Common myeloid progenitor, CD34-positive (primary cell): ENCODE data around the gene SYCP3.

Experiments
- CTCF ChIA-PET: fragments of 350-600 bp; sonication (Branson Sonifier 250); formaldehyde crosslinking; loops from one replicate; lab custom pipeline; 2021; ENCODE audit warnings: antibody characterized with exemption; lab: Charles Lee
- POLR2A ChIA-PET: fragments of 350-600 bp; sonication (Branson Sonifier 250); formaldehyde crosslinking; loops from one replicate; lab custom pipeline; 2021; ENCODE audit warnings: antibody characterized with exemption; lab: Charles Lee
- DNase-seq, 3 donors: peaks; one replicate each; pipeline versions ENCODE4 v3.0.0 to v3.0.0-alpha.2; 2013
- H3K27ac ChIP-seq, 2 experiments: 1 replicate in 1 of 2; 2 replicates in 1 of 2; pipeline ENCODE4 v1.7.0; 2013; ENCODE audit warnings: inconsistent platforms in 2 of 2, low read length in 2 of 2, mild to moderate bottlenecking in 2 of 2, low read depth in 1 of 2, moderate library complexity in 1 of 2; ENCODE audit not compliant: severe bottlenecking in 2 of 2, insufficient read depth in 1 of 2, poor library complexity in 1 of 2
- H3K27me3 ChIP-seq, 5 experiments: replicated peaks in 2 of 5; 1 replicate in 3 of 5; 2 replicates in 2 of 5; pipeline versions ENCODE4 v1.6.1 to v1.7.0; 2013; ENCODE audit warnings: low read length in 4 of 5, mild to moderate bottlenecking in 2 of 5, moderate library complexity in 2 of 5, inconsistent platforms in 1 of 5; ENCODE audit not compliant: insufficient read depth in 5 of 5, control insufficient read depth in 4 of 5
- H3K36me3 ChIP-seq, 4 experiments: 1 replicate in 2 of 4; 2 replicates in 2 of 4; pipeline versions ENCODE4 v1.6.1 to v1.7.0; 2013; ENCODE audit warnings: low read length in 3 of 4, control low read depth in 1 of 4, mild to moderate bottlenecking in 1 of 4; ENCODE audit not compliant: control insufficient read depth in 4 of 4, insufficient read depth in 4 of 4
- H3K4me1 ChIP-seq, 4 experiments: 1 replicate in 3 of 4; 2 replicates in 1 of 4; pipeline versions ENCODE4 v1.6.1 to v1.7.1; 2013; ENCODE audit warnings: low read length in 3 of 4, mild to moderate bottlenecking in 3 of 4, control low read depth in 1 of 4, inconsistent platforms in 1 of 4, moderate library complexity in 1 of 4; ENCODE audit not compliant: control insufficient read depth in 4 of 4, insufficient read depth in 4 of 4; ENCODE audit errors: control extremely low read depth in 1 of 4
- H3K4me3 ChIP-seq, 7 experiments: 1 replicate in 4 of 7; 2 replicates in 3 of 7; pipeline versions ENCODE4 v1.5.1 to v1.7.0; 2013; ENCODE audit warnings: mild to moderate bottlenecking in 7 of 7, low read length in 6 of 7, moderate library complexity in 6 of 7, inconsistent platforms in 2 of 7, low read depth in 2 of 7, control low read depth in 1 of 7; ENCODE audit not compliant: insufficient read depth in 4 of 7, control insufficient read depth in 1 of 7; ENCODE audit errors: extremely low read depth in 1 of 7
- H3K9me3 ChIP-seq, 5 experiments: 1 replicate in 4 of 5; 2 replicates in 1 of 5; pipeline versions ENCODE4 v1.6.1 to v1.7.1; 2013; ENCODE audit warnings: low read length in 4 of 5, mild to moderate bottlenecking in 2 of 5, inconsistent platforms in 1 of 5, low read depth in 1 of 5, moderate library complexity in 1 of 5; ENCODE audit not compliant: control insufficient read depth in 4 of 5, insufficient read depth in 2 of 5; ENCODE audit errors: control extremely low read depth in 1 of 5
- WGBS: methylation state at CpG from one replicate; pipeline ENCODE4 v1.1.5; 2013; ENCODE audit not compliant: insufficient coverage; 5-methylcytosine and 5-hydroxymethylcytosine counted together

SYCP3 gene

GRCh38 chr12:101773650-101774162 is 34.4 kb upstream of the SYCP3 start:
- no peaks in the 10 kb centered on the region for H3K27me3 ChIP-seq
- H3K4me1 ChIP-seq, result peaks cover 40 to 69% (median 60%) of the 10 kb centered on the region in 4 experiments
- peak; percentile 77 to 92 (median 91) for DNase-seq
- H3K9me3 ChIP-seq, result no peaks in the 10 kb centered on the region
- WGBS, result no CpG with 5 or more reads among the region's 2 CpGs
- H3K27ac ChIP-seq, result no peak overlapping the region
- ChIA-PET POLR2A (interaction anchor here (0.5 to 1.4 kb wide), 2 partner anchors 56 to 65 kb away, joined by 3 read pairs; no protein-coding TSS in a partner anchor), CTCF (interaction anchor here (0.9 to 3.3 kb wide), 20 partner anchors 10 to 967 kb away, joined by 3 to 64 read pairs (median 5); partner anchors contain the start of gene GNPTAB)
- H3K36me3 ChIP-seq, result peaks cover 4 to 42% (median 19%) of the 10 kb centered on the region in 4 experiments
- no peak overlapping the region for H3K4me3 ChIP-seq

GRCh38 chr12:101772012-101772775 is 32.9 kb upstream of the SYCP3 start:
- Histone ChIP-seq H3K27ac (peak overlapping the region in 1 of 2 experiments; percentile 1), H3K4me3 (peak overlapping the region in 4 of 7 experiments; percentile 4 to 20 (median 12)), H3K27me3 (no peaks in the 10 kb centered on the region), H3K9me3 (no peaks in the 10 kb centered on the region), H3K36me3 (peaks cover 10 to 49% (median 29%) of the 10 kb centered on the region in 4 experiments), H3K4me1 (peaks cover 29 to 54% (median 47%) of the 10 kb centered on the region in 4 experiments)
- DNase-seq, result no peak
- CTCF ChIA-PET, result interaction anchor here (0.8 to 3.3 kb wide), 13 partner anchors 9 to 119 kb away, joined by 3 to 64 read pairs (median 8); partner anchors contain the start of gene GNPTAB
- POLR2A ChIA-PET, result no interaction called here
- WGBS, result 0% methylated on average over 1 of the region's 5 CpGs

- no peak for DNase-seq
- Histone ChIP-seq H3K27ac (no peak overlapping the region), H3K4me1 (peaks cover 18 to 31% (median 26%) of the 10 kb centered on the region in 4 experiments), H3K36me3 (peaks cover 22 to 57% (median 41%) of the 10 kb centered on the region in 4 experiments), H3K9me3 (no peaks in the 10 kb centered on the region), H3K27me3 (no peaks in the 10 kb centered on the region), H3K4me3 (no peak overlapping the region)
- WGBS, result 100% methylated on average over 1 of the region's 5 CpGs
- CTCF ChIA-PET, result interaction anchor here (1.0 to 2.3 kb wide), 4 partner anchors 24 to 150 kb away, joined by 3 to 12 read pairs (median 4); no protein-coding TSS in a partner anchor
- POLR2A ChIA-PET, result no interaction called here
These were observed 30.6 kb upstream of the SYCP3 start for GRCh38 chr12:101769865-101770264.

GRCh38 chr12:101768781-101769180 is 29.5 kb upstream of the SYCP3 start:
- Histone ChIP-seq H3K4me3 (no peak overlapping the region), H3K36me3 (peaks cover 21 to 68% (median 45%) of the 10 kb centered on the region in 4 experiments), H3K4me1 (peaks cover 18 to 24% (median 22%) of the 10 kb centered on the region in 4 experiments), H3K9me3 (no peaks in the 10 kb centered on the region), H3K27ac (no peak overlapping the region), H3K27me3 (no peaks in the 10 kb centered on the region)
- 90% methylated on average over 2 of the region's 2 CpGs for WGBS
- ChIA-PET CTCF (interaction anchor here (0.8 to 2.3 kb wide), 7 partner anchors 12 to 72 kb away, joined by 3 to 12 read pairs (median 5); partner anchors contain the start of gene GNPTAB), POLR2A (no interaction called here)
- no peak for DNase-seq

GRCh38 chr12:101767537-101767936 is 28.3 kb upstream of the SYCP3 start:
- no CpG with 5 or more reads among the region's 1 CpG for WGBS
- POLR2A ChIA-PET, result no interaction called here
- peaks cover 24 to 66% (median 45%) of the 10 kb centered on the region in 4 experiments for H3K36me3 ChIP-seq

GRCh38 chr12:101764051-101764792 is 25.0 kb upstream of the SYCP3 start:
- Histone ChIP-seq H3K9me3 (no peaks in the 10 kb centered on the region), H3K27ac (no peak overlapping the region), H3K4me1 (peaks cover 0 to 9% (median 6%) of the 10 kb centered on the region in 4 experiments), H3K36me3 (peaks cover 19 to 75% (median 49%) of the 10 kb centered on the region in 4 experiments), H3K4me3 (no peak overlapping the region), H3K27me3 (no peaks in the 10 kb centered on the region)
- POLR2A ChIA-PET, result no interaction called here
- DNase-seq, result no peak
- 95% methylated on average over 4 of the region's 5 CpGs for WGBS
- CTCF ChIA-PET, result interaction anchor here (3.0 kb wide), 1 partner anchor 9 kb away, joined by 15 read pairs; no protein-coding TSS in a partner anchor

More at GRCh38 chr12:101767537-101767936, 28.3 kb upstream of the SYCP3 start:
- Histone ChIP-seq H3K4me3 (no peak overlapping the region), H3K27ac (no peak overlapping the region), H3K9me3 (no peaks in the 10 kb centered on the region), H3K27me3 (no peaks in the 10 kb centered on the region), H3K4me1 (peaks cover 12 to 22% (median 18%) of the 10 kb centered on the region in 4 experiments)
- no peak for DNase-seq
- CTCF ChIA-PET, result interaction anchor here (0.9 to 2.0 kb wide), 7 partner anchors 11 to 73 kb away, joined by 3 to 5 read pairs (median 3); partner anchors contain the start of gene GNPTAB
